IMR-90 (cell line): Measurements from ENCODE around the gene PHC2. TPM values are rescaled to one million over a fixed set of nuclear protein-coding genes. Genes with fewer than 3 reads are reported as not detected.

Experiments used
- ATAC-seq: fragments of 200-7000 bp; cut with Tn5 transposase; 2 replicates; pipeline ENCODE4 v1.9.1; 2020; ENCODE audit warnings: low read depth, mild to moderate bottlenecking, moderate library complexity
- BruUV-seq: library from RNA; stranded (reverse); fragments of 400-500 nt; replicated peaks from 2 replicates; lab custom pipeline; 2021; lab: Mats Ljungman, UMichigan
- CTCF ChIA-PET: fragments of 300-600 bp; formaldehyde crosslinking; extraction: SDS; loops from one replicate; lab custom pipeline; 2021; ENCODE audit warnings: antibody characterized with exemption; lab: Yijun Ruan, JAX
- POLR2A ChIA-PET: fragments of 300-600 bp; sonication (Branson Sonifier 250); formaldehyde crosslinking; loops from one replicate; lab custom pipeline; 2022; ENCODE audit warnings: antibody characterized with exemption; ENCODE audit not compliant: unreplicated experiment; lab: Charles Lee
- DNase-seq: peaks from one replicate; pipeline ENCODE4 v3.0.0; 2013
- H2AFZ ChIP-seq: replicated peaks from 2 replicates; pipeline ENCODE3; 2013; ENCODE audit warnings: low read length, mild to moderate bottlenecking; ENCODE audit not compliant: poor library complexity
- H2AK5ac ChIP-seq: 2 replicates; pipeline ENCODE4 v1.6.1; 2013; ENCODE audit warnings: low read depth, low read length, inconsistent platforms
- H2AK9ac ChIP-seq: replicated peaks from 2 replicates; pipeline ENCODE3; 2013; ENCODE audit warnings: mild to moderate bottlenecking, low read depth, low read length, moderate library complexity; ENCODE audit not compliant: poor library complexity
- H2BK120ac ChIP-seq: 2 replicates; pipeline ENCODE4 v1.6.1; 2013; ENCODE audit warnings: low read depth, low read length, inconsistent platforms
- H2BK15ac ChIP-seq: 3 replicates; pipeline ENCODE4 v1.6.1; 2013; ENCODE audit warnings: low read depth, low read length, inconsistent platforms
- H2BK20ac ChIP-seq: 2 replicates; pipeline ENCODE4 v1.6.1; 2013; ENCODE audit warnings: low read depth, mild to moderate bottlenecking, inconsistent platforms, low read length, moderate library complexity
- H2BK5ac ChIP-seq: 2 replicates; pipeline ENCODE4 v1.6.1; 2013; ENCODE audit warnings: mild to moderate bottlenecking, low read depth, low read length, inconsistent platforms; ENCODE audit not compliant: poor library complexity, severe bottlenecking
- H3K14ac ChIP-seq: replicated peaks from 2 replicates; pipeline ENCODE4 v1.6.1; 2013; ENCODE audit warnings: low read depth, low read length, inconsistent platforms
- H3K18ac ChIP-seq: 2 replicates; pipeline ENCODE4 v1.6.1; 2013; ENCODE audit warnings: low read depth, low read length, control low read depth
- H3K23ac ChIP-seq: 2 replicates; pipeline ENCODE4 v1.6.1; 2013; ENCODE audit warnings: low read depth, low read length, inconsistent platforms
- H3K27ac ChIP-seq: 2 replicates; pipeline ENCODE4 v1.5.1; 2013; ENCODE audit warnings: mild to moderate bottlenecking, control low read depth, low read length; ENCODE audit not compliant: insufficient read depth
- H3K27me3 ChIP-seq: 2 replicates; pipeline ENCODE4 v1.6.1; 2013; ENCODE audit warnings: low read length; ENCODE audit not compliant: control insufficient read depth, insufficient read depth
- H3K36me3 ChIP-seq: 2 replicates; pipeline ENCODE4 v1.6.1; 2013; ENCODE audit warnings: low read length, mixed read lengths; ENCODE audit not compliant: control insufficient read depth, insufficient read depth
- H3K4ac ChIP-seq: 2 replicates; pipeline ENCODE4 v1.6.1; 2013; ENCODE audit warnings: low read depth, low read length, inconsistent platforms
- H3K4me1 ChIP-seq: 2 replicates; pipeline ENCODE4 v1.6.1; 2013; ENCODE audit warnings: low read length, mixed read lengths; ENCODE audit not compliant: control insufficient read depth, insufficient read depth
- H3K4me2 ChIP-seq: 2 replicates; pipeline ENCODE4 v1.6.1; 2013; ENCODE audit warnings: low read depth, mild to moderate bottlenecking, control low read depth, low read length, moderate library complexity
- H3K4me3 ChIP-seq: 2 replicates; pipeline ENCODE4 v1.5.1; 2013; ENCODE audit warnings: low read depth, mild to moderate bottlenecking, control low read depth, low read length, moderate library complexity; ENCODE audit not compliant: insufficient read depth
- H3K56ac ChIP-seq: 2 replicates; pipeline ENCODE4 v1.6.1; 2013; ENCODE audit warnings: low read length, inconsistent platforms; ENCODE audit not compliant: insufficient read depth; ENCODE audit errors: extremely low read depth
- H3K79me1 ChIP-seq, 2 experiments: 2 replicates each; pipeline ENCODE4 v1.6.1; 2013; ENCODE audit warnings: low read length in 2 of 2, inconsistent platforms in 1 of 2, low read depth in 1 of 2
- H3K9ac ChIP-seq: 2 replicates; pipeline ENCODE4 v1.6.1; 2013; ENCODE audit warnings: low read depth, low read length, control low read depth
- H3K9me1 ChIP-seq: 2 replicates; pipeline ENCODE4 v1.6.1; 2013; ENCODE audit warnings: low read length, inconsistent platforms; ENCODE audit not compliant: insufficient read depth
- H3K9me3 ChIP-seq: 2 replicates; pipeline ENCODE4 v1.6.1; 2013; ENCODE audit warnings: low read length; ENCODE audit not compliant: control insufficient read depth, insufficient read depth
- H4K20me1 ChIP-seq: 2 replicates; pipeline ENCODE4 v1.6.1; 2013; ENCODE audit warnings: low read length, inconsistent platforms; ENCODE audit not compliant: insufficient read depth
- H4K5ac ChIP-seq: 2 replicates; pipeline ENCODE4 v1.6.1; 2013; ENCODE audit warnings: mild to moderate bottlenecking, low read depth, low read length, control low read depth
- H4K8ac ChIP-seq, 2 experiments: 2 replicates each; pipeline ENCODE4 v1.6.1; 2013; ENCODE audit warnings: low read depth in 2 of 2, low read length in 2 of 2, control low read depth in 1 of 2, inconsistent platforms in 1 of 2
- H4K91ac ChIP-seq: 2 replicates; pipeline ENCODE4 v1.6.1; 2013; ENCODE audit warnings: low read depth, low read length, inconsistent platforms; ENCODE audit not compliant: insufficient read depth
- BHLHE40 ChIP-seq: fragments of 150-350 bp; IDR thresholded peaks from 2 replicates; pipeline ENCODE4 v1.6.1; 2016; ENCODE audit warnings: mild to moderate bottlenecking, low read depth, low read length
- CEBPB ChIP-seq: IDR thresholded peaks from 2 replicates; pipeline ENCODE4 v1.6.1; 2012; ENCODE audit warnings: low read depth, low read length, improper control_type of control experiment
- CHD1 ChIP-seq: IDR thresholded peaks from 2 replicates; pipeline ENCODE4 v1.6.1; 2012; ENCODE audit warnings: low read depth, low read length, improper control_type of control experiment
- CTCF ChIP-seq: conservative IDR thresholded peaks from 2 replicates; pipeline ENCODE4 v1.5.1; 2012; ENCODE audit warnings: mild to moderate bottlenecking, low read depth, low read length, improper control_type of control experiment
- FOS ChIP-seq: fragments of 150-350 bp; IDR thresholded peaks from 2 replicates; pipeline ENCODE4 v1.6.1; 2016; ENCODE audit warnings: low read depth, low read length
- MAFK ChIP-seq: IDR thresholded peaks from 2 replicates; pipeline ENCODE4 v1.6.1; 2012; ENCODE audit warnings: low read depth, low read length, improper control_type of control experiment
- MAZ ChIP-seq: IDR thresholded peaks from 2 replicates; pipeline ENCODE4 v1.6.1; 2012; ENCODE audit warnings: low read depth, mild to moderate bottlenecking, low read length, improper control_type of control experiment, moderate library complexity, borderline replicate concordance
- MXI1 ChIP-seq: IDR thresholded peaks from 2 replicates; pipeline ENCODE4 v1.6.1; 2012; ENCODE audit warnings: low read depth, mild to moderate bottlenecking, low read length, moderate library complexity, borderline replicate concordance
- NFE2L2 ChIP-seq: fragments of 150-350 bp; IDR thresholded peaks from 2 replicates; pipeline ENCODE4 v1.6.1; 2016; ENCODE audit warnings: low read depth, mild to moderate bottlenecking, low read length
- POLR2A ChIP-seq: IDR thresholded peaks from 2 replicates; pipeline ENCODE4 v1.6.1; 2012; ENCODE audit warnings: mild to moderate bottlenecking, low read depth, low read length
- RAD21 ChIP-seq: IDR thresholded peaks from 2 replicates; pipeline ENCODE4 v1.6.1; 2012; ENCODE audit warnings: low read length, improper control_type of control experiment
- RCOR1 ChIP-seq: IDR thresholded peaks from 2 replicates; pipeline ENCODE4 v1.6.1; 2012; ENCODE audit warnings: mild to moderate bottlenecking, low read length, improper control_type of control experiment; ENCODE audit not compliant: insufficient replicate concordance
- RFX5 ChIP-seq: IDR thresholded peaks from 2 replicates; pipeline ENCODE4 v1.8.0; 2012; ENCODE audit warnings: low read depth, mild to moderate bottlenecking, low read length, moderate library complexity
- SMC3 ChIP-seq: fragments of 150-350 bp; IDR thresholded peaks from 2 replicates; pipeline ENCODE4 v1.6.1; 2016; ENCODE audit warnings: low read depth, mild to moderate bottlenecking, antibody characterized with exemption, low read length, moderate library complexity
- USF2 ChIP-seq: fragments of 150-350 bp; IDR thresholded peaks from 2 replicates; pipeline ENCODE4 v1.6.1; 2017; ENCODE audit warnings: mild to moderate bottlenecking, antibody characterized with exemption, low read length, low read depth
- dilution Hi-C: fragments of 300-500 bp; cut with HindIII; formaldehyde crosslinking; loops from one replicate; pipeline ENCODE4 v1.14.3; 2018; ENCODE audit warnings: low sequenced_read_pairs; ENCODE audit not compliant: unreplicated experiment
- in situ Hi-C: fragments of 300-500 bp; cut with MboI; formaldehyde crosslinking; loops from 3 replicates; pipeline ENCODE4 v1.14.3; 2019; ENCODE audit warnings: low sequenced_read_pairs, inconsistent platforms, mixed read lengths
- intact Hi-C: fragments of 100-400 bp; cut with micrococcal nuclease; formaldehyde crosslinking; loops from 2 replicates; pipeline ENCODE4 v1.10.0; 2022
- polyA plus RNA-seq, 3 experiments: library from polyadenylated mRNA; depleted of rRNA; stranded (reverse); fragments of >200 nt; gene quantifications; 2 replicates each; pipeline ENCODE4 v1.2.3, GENCODE V29; 2012; ENCODE audit warnings: low replicate concordance in 1 of 3
- total RNA-seq: library from RNA; depleted of rRNA; stranded (reverse); fragments of >200 nt; gene quantifications from 2 replicates; pipeline ENCODE4 v1.2.3, GENCODE V29; 2012
- TF ChIP-seq, protein P1 (sequence below): fragments of 150-350 bp; IDR thresholded peaks from 2 replicates; pipeline ENCODE4 v1.6.1; 2016; ENCODE audit warnings: low read depth, mild to moderate bottlenecking, low read length, moderate library complexity, borderline replicate concordance

PHC2 gene
- total and polyA plus RNA-seq, 2 of the 4 experiments (the other 2 are of a cell fraction): 46.4 to 98.1 TPM

- no peaks in the 10 kb centered on the region for H3K27me3 ChIP-seq
- ChIA-PET POLR2A (no interaction called here), CTCF (interaction anchor here (0.6 kb wide), 1 partner anchor 26 kb away, joined by 3 read pairs; no protein-coding TSS in a partner anchor)
- no peak overlapping the region for H4K5ac ChIP-seq
- TF ChIP-seq RCOR1 (no peak), CHD1 (no peak), FOS (no peak), MXI1 (no peak), BHLHE40 (no peak), MAZ (no peak), CEBPB (no peak), SMC3 (no peak), USF2 (no peak), MAFK (no peak), POLR2A (no peak), NFE2L2 (no peak), RFX5 (no peak), RAD21 (no peak), CTCF (no peak)
- TF ChIP-seq, protein P1, sequence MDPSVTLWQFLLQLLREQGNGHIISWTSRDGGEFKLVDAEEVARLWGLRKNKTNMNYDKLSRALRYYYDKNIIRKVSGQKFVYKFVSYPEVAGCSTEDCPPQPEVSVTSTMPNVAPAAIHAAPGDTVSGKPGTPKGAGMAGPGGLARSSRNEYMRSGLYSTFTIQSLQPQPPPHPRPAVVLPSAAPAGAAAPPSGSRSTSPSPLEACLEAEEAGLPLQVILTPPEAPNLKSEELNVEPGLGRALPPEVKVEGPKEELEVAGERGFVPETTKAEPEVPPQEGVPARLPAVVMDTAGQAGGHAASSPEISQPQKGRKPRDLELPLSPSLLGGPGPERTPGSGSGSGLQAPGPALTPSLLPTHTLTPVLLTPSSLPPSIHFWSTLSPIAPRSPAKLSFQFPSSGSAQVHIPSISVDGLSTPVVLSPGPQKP: no peak
- H3K27ac ChIP-seq: no peak overlapping the region
- no peak overlapping the region for H3K56ac ChIP-seq
- dilution Hi-C loops (no loop called here), intact Hi-C loops (loop anchor here (5.0 kb wide), 2 partner anchors 257 to 292 kb away; partner anchors contain the start of gene TRIM62), in situ Hi-C loops (no loop called here)
- no peak overlapping the region for H2BK20ac ChIP-seq
- H2AK5ac ChIP-seq: no peak overlapping the region
- no peak overlapping the region for H3K18ac ChIP-seq
- no peak overlapping the region for H3K14ac ChIP-seq
- no peak overlapping the region for H2BK120ac ChIP-seq
- H4K20me1 ChIP-seq: peaks cover 5% of the 10 kb centered on the region
- BruUV-seq: no TSS peak
- DNase-seq (no peak), ATAC-seq (no peak)
- H3K9me1 ChIP-seq: peaks cover 18% of the 10 kb centered on the region
- H2BK15ac ChIP-seq: no peak overlapping the region
- H2AK9ac ChIP-seq: no peak overlapping the region
- H3K79me1 ChIP-seq: peaks cover 36 to 55% of the 10 kb centered on the region in 2 experiments
- H3K4me3 ChIP-seq: no peak overlapping the region
- H3K4ac ChIP-seq: no peak overlapping the region
- no peak overlapping the region for H3K4me2 ChIP-seq
- H4K91ac ChIP-seq: no peak overlapping the region
- no peaks in the 10 kb centered on the region; the same call in 1 of the 2 replicates for H3K36me3 ChIP-seq
- H3K23ac ChIP-seq: no peak overlapping the region
- no peak overlapping the region for H2BK5ac ChIP-seq
- no peaks in the 10 kb centered on the region for H3K9me3 ChIP-seq
- H3K9ac ChIP-seq: no peak overlapping the region
- no peak overlapping the region for H4K8ac ChIP-seq
- H2AFZ ChIP-seq: no peak overlapping the region
- H3K4me1 ChIP-seq: peaks cover 7% of the 10 kb centered on the region
Observed at GRCh38 chr1:33473900-33474299, 43.0 kb upstream of the PHC2 start.
